ENCODE results near the gene CD109.
"Not testable (repeated sequence)": the region's sequence is repeated elsewhere in the genome, so short reads cannot be mapped to it uniquely, and the experiment has no call there.

CD109 gene

GRCh38 chr6:73796881-73797280 lies 100.9 kb downstream of the CD109 start:
- no peak for DNase-seq

GRCh38 chr6:73797861-73798260 lies 101.9 kb downstream of the CD109 start:
- DNase-seq = no peak

- DNase-seq = peak; percentile 2
Observed at GRCh38 chr6:73798592-73798991, 102.6 kb downstream of the CD109 start.

- DNase-seq = no peak
Observed at GRCh38 chr6:73800997-73801396, 105.0 kb downstream of the CD109 start.

GRCh38 chr6:73801652-73802268 lies 105.8 kb downstream of the CD109 start:
- no peak for DNase-seq

- no peak for DNase-seq
Observed at GRCh38 chr6:73802366-73802765, 106.4 kb downstream of the CD109 start.

GRCh38 chr6:73803562-73804241 lies 107.7 kb downstream of the CD109 start:
- peak; percentile 27 for DNase-seq

- not testable (repeated sequence) for DNase-seq
Observed at GRCh38 chr6:73805221-73805620, 109.2 kb downstream of the CD109 start.

- DNase-seq = not testable (repeated sequence)
Observed at GRCh38 chr6:73805982-73806381, 110.0 kb downstream of the CD109 start.

GRCh38 chr6:73811706-73812105 lies 115.7 kb downstream of the CD109 start:
- DNase-seq = no peak

GRCh38 chr6:73817253-73817652 lies 121.2 kb downstream of the CD109 start:
- DNase-seq = no peak

GRCh38 chr6:73823046-73823735 lies 127.2 kb downstream of the CD109 start:
- DNase-seq = no peak

GRCh38 chr6:73823832-73824231 lies 127.8 kb downstream of the CD109 start:
- no peak for DNase-seq

GRCh38 chr6:73826571-73826970 lies 130.6 kb downstream of the CD109 start:
- DNase-seq = no peak

GRCh38 chr6:73830119-73830518 lies 134.1 kb downstream of the CD109 start:
- DNase-seq = no peak

GRCh38 chr6:73832313-73832712 lies 136.3 kb downstream of the CD109 start:
- DNase-seq = no peak

- DNase-seq = not testable (repeated sequence)
Observed at GRCh38 chr6:73844696-73845095, 148.7 kb downstream of the CD109 start.

- not testable (repeated sequence) for DNase-seq
Observed at GRCh38 chr6:73851048-73851447, 155.0 kb downstream of the CD109 start.

- peak; percentile 8 for DNase-seq
Observed at GRCh38 chr6:73854998-73855718, 159.2 kb downstream of the CD109 start.

- no peak for DNase-seq
Observed at GRCh38 chr6:73857341-73857890, 161.4 kb downstream of the CD109 start.

- no peak for DNase-seq
Observed at GRCh38 chr6:73858376-73858775, 162.4 kb downstream of the CD109 start.

GRCh38 chr6:73860303-73860702 lies 164.3 kb downstream of the CD109 start:
- DNase-seq = no peak

GRCh38 chr6:73866305-73866704 lies 170.3 kb downstream of the CD109 start:
- no peak for DNase-seq

All from stimulated activated CD4-positive, alpha-beta T cell treated with anti-CD3 and anti-CD28 coated beads, Interleukin-15, amount 100 ng/mL, for 24 hours (primary cell).